MCF 10A (cell line): ENCODE measurements around the gene PTPRN2. TPM values are rescaled to one million over a fixed set of nuclear protein-coding genes. Genes with fewer than 3 reads are reported as not detected.
"Not testable (repeated sequence)": the region's sequence is repeated elsewhere in the genome, so short reads cannot be mapped to it uniquely, and the experiment has no call there.

Experiments
- BruUV-seq: library from RNA; stranded (reverse); fragments of 400-500 nt; replicated peaks from 2 replicates; lab custom pipeline; 2021; lab: Mats Ljungman, UMichigan
- CTCF ChIA-PET: fragments of 300-600 bp; sonication (Branson Sonifier 250); formaldehyde crosslinking; extraction: SDS; loops from one replicate; lab custom pipeline; 2021; ENCODE audit warnings: antibody characterized with exemption, inconsistent platforms; lab: Yijun Ruan, JAX
- POLR2A ChIA-PET: fragments of 300-600, 350-650 bp; sonication (Branson Sonifier 250); formaldehyde crosslinking; extraction: SDS; loops from one replicate; lab custom pipeline; 2020; ENCODE audit warnings: antibody characterized with exemption, inconsistent platforms; lab: Yijun Ruan, JAX
- DNase-seq: peaks from one replicate; pipeline ENCODE4 v3.0.0-alpha.2; 2018; ENCODE audit not compliant: unreplicated experiment
- H3K27ac Mint-ChIP-seq: one replicate; pipeline ENCODE4 v1.8.0; 2022; ENCODE audit warnings: mild to moderate bottlenecking, low read depth, mixed read lengths; ENCODE audit not compliant: unreplicated experiment
- H3K27me3 Mint-ChIP-seq: one replicate; pipeline ENCODE4 v1.8.0; 2022; ENCODE audit warnings: mixed read lengths; ENCODE audit not compliant: insufficient read depth, unreplicated experiment
- H3K36me3 Mint-ChIP-seq: one replicate; pipeline ENCODE4 v1.8.0; 2022; ENCODE audit warnings: mild to moderate bottlenecking, moderate library complexity, mixed read lengths; ENCODE audit not compliant: insufficient read depth, unreplicated experiment
- H3K4me1 Mint-ChIP-seq: one replicate; pipeline ENCODE4 v1.8.0; 2022; ENCODE audit warnings: mixed read lengths; ENCODE audit not compliant: insufficient read depth, unreplicated experiment
- H3K4me3 Mint-ChIP-seq: one replicate; pipeline ENCODE4 v1.8.0; 2022; ENCODE audit warnings: mild to moderate bottlenecking, moderate library complexity, mixed read lengths; ENCODE audit not compliant: unreplicated experiment
- H3K9me3 Mint-ChIP-seq: one replicate; pipeline ENCODE4 v1.8.0; 2022; ENCODE audit warnings: mixed read lengths; ENCODE audit not compliant: unreplicated experiment
- intact Hi-C: fragments of 100-400 bp; cut with micrococcal nuclease; formaldehyde crosslinking; loops from 2 replicates; pipeline ENCODE4 v1.14.1; 2022
- total RNA-seq: library from RNA; stranded (reverse); gene quantifications from 2 replicates; pipeline ENCODE4 v1.2.3, GENCODE V29; 2022
- TF ChIP-seq, protein P1 (sequence below): fragments of 200-600 bp; IDR thresholded peaks from one replicate; pipeline ENCODE4 v1.8.0; 2022; ENCODE audit warnings: antibody characterized with exemption, mild to moderate bottlenecking; ENCODE audit not compliant: unreplicated experiment

The PTPRN2 gene
- total RNA-seq, 1 experiment from 2014 or later = 4.5 TPM

- Mint-ChIP-seq H3K36me3 (no peaks in the 10 kb centered on the region), H3K4me3 (no peak overlapping the region), H3K9me3 (peaks cover 7% of the 10 kb centered on the region), H3K4me1 (no peaks in the 10 kb centered on the region), H3K27me3 (no peaks in the 10 kb centered on the region), H3K27ac (no peak overlapping the region)
- no TSS peak for BruUV-seq
- no peak for DNase-seq
- intact Hi-C loops = no loop called here
- ChIA-PET CTCF (no interaction called here), POLR2A (no interaction called here)
- TF ChIP-seq, protein P1, sequence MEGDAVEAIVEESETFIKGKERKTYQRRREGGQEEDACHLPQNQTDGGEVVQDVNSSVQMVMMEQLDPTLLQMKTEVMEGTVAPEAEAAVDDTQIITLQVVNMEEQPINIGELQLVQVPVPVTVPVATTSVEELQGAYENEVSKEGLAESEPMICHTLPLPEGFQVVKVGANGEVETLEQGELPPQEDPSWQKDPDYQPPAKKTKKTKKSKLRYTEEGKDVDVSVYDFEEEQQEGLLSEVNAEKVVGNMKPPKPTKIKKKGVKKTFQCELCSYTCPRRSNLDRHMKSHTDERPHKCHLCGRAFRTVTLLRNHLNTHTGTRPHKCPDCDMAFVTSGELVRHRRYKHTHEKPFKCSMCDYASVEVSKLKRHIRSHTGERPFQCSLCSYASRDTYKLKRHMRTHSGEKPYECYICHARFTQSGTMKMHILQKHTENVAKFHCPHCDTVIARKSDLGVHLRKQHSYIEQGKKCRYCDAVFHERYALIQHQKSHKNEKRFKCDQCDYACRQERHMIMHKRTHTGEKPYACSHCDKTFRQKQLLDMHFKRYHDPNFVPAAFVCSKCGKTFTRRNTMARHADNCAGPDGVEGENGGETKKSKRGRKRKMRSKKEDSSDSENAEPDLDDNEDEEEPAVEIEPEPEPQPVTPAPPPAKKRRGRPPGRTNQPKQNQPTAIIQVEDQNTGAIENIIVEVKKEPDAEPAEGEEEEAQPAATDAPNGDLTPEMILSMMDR = no peak
Observed at GRCh38 chr7:157666530-157667040, 921.0 kb downstream of the PTPRN2 start.

- intact Hi-C loops, BruUV-seq, H3K27ac Mint-ChIP-seq, H3K4me1 Mint-ChIP-seq, H3K4me3 Mint-ChIP-seq, H3K36me3 Mint-ChIP-seq, CTCF ChIA-PET, DNase-seq, H3K27me3 Mint-ChIP-seq, POLR2A ChIA-PET, H3K9me3 Mint-ChIP-seq: not testable (repeated sequence)
Observed at GRCh38 chr7:157665634-157665988, 922.0 kb downstream of the PTPRN2 start.

DNA sequence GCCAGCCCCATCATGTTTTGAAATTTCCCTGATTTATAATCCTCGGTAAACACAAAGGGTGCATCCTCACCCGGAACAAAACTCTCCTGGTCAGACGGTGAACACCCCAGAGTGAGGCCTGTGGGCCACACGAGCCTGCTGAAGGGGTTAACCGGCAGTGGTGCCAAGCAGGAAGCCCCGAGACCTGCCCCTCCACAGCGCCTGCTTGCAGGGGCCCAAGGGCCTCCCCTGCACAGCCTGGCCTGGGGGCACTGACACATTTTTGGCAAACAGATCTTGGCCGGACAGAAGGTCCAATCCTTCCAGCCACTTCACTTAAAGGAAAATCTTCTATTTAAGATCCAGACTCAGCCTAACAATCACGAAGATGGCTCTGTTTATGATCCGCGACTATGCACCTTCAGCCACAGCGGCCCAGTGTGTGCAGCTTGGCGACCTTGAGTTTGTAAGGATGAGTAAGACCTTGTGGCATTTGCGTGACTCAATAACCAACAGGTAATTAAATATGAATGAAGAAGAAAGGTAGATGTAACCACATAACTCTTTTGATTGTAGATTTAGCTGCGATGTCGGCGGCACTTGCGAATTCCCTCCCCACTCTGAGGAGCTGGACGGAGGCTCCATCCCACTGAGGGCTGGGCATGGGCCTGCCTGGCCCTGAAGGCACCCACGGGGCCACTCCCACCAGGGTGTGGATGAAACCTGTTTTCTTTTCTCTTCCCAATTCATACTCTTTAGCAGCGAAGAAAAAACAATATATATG, 922.6 kb downstream of the PTPRN2 start:
- Mint-ChIP-seq H3K4me3 (no peak overlapping the region), H3K9me3 (peaks cover 7% of the 10 kb centered on the region), H3K27me3 (no peaks in the 10 kb centered on the region), H3K36me3 (peaks cover 6% of the 10 kb centered on the region), H3K27ac (no peak overlapping the region), H3K4me1 (no peaks in the 10 kb centered on the region)
- ChIA-PET POLR2A (interaction anchor here (0.6 kb wide), 1 partner anchor 1000 kb away, joined by 4 read pairs; no protein-coding TSS in a partner anchor), CTCF (no interaction called here)
- BruUV-seq = no TSS peak
- DNase-seq = no peak
- TF ChIP-seq, protein P1 = no peak
- intact Hi-C loops = no loop called here

DNA sequence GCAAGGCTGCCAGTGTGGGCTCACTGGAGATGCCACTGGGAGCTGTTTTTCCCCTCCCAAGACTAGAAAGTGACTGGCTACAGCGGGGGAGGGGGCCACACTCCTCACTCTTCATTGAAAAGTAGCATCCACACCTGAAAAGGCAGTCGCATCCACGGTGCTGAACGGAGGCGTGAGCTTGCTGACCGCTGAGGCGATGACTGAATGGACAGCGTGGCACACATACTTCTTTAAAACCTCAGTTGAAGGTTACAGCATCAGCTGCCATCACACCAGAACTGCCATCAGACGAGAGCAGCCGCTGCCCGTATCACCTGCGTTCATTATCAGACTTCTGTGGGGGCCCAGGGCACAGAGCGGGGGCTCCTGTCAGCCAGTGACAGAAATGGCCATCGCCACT, 923.6 kb downstream of the PTPRN2 start:
- CTCF ChIA-PET = no interaction called here

More for the DNA sequence above, 923.6 kb downstream of the PTPRN2 start:
- H3K27me3 Mint-ChIP-seq = no peaks in the 10 kb centered on the region
- no peak for DNase-seq
- TF ChIP-seq, protein P1 = no peak
- peaks cover 6% of the 10 kb centered on the region for H3K36me3 Mint-ChIP-seq
- H3K9me3 Mint-ChIP-seq = no peaks in the 10 kb centered on the region
- no TSS peak for BruUV-seq
- no peak overlapping the region for H3K4me3 Mint-ChIP-seq
- POLR2A ChIA-PET = no interaction called here
- no peaks in the 10 kb centered on the region for H3K4me1 Mint-ChIP-seq
- no peak overlapping the region for H3K27ac Mint-ChIP-seq
- intact Hi-C loops = no loop called here
